Transverse colon (tissue), 4 donors: ENCODE data around the gene SLC37A1. TPM values are rescaled to one million over a fixed set of nuclear protein-coding genes. Genes with fewer than 3 reads are reported as not detected.

ENCODE experiments used
- DNase-seq: peaks from one replicate; pipeline ENCODE4 v3.0.0-alpha.2; 2019
- H3K27ac ChIP-seq, 4 donors: fragments of 200-600 bp; sonication (generic); 2 replicates each; pipeline ENCODE4 v1.5.1; 2016 to 2018; ENCODE audit warnings: inconsistent platforms in 4 of 4
- H3K27me3 ChIP-seq: fragments of 200-600 bp; sonication (generic); 2 replicates; pipeline ENCODE4 v1.5.1; 2017; ENCODE audit warnings: inconsistent platforms
- H3K36me3 ChIP-seq, 4 donors: fragments of 200-600 bp; sonication (generic); 2 replicates each; pipeline ENCODE4 v1.5.1; 2017 to 2019; ENCODE audit warnings: inconsistent platforms in 4 of 4
- H3K4me1 ChIP-seq, 4 donors: fragments of 200-600 bp; sonication (generic); 2 replicates each; pipeline ENCODE4 v1.5.1; 2017 to 2020; ENCODE audit warnings: inconsistent platforms in 4 of 4
- H3K4me3 ChIP-seq, 4 donors: fragments of 200-600 bp; sonication (generic); 1 replicate in 1 of 4; 2 replicates in 3 of 4; pipeline versions ENCODE4 v1.5.1 to v1.6.1; 2017 to 2019; ENCODE audit warnings: inconsistent platforms in 4 of 4
- H3K9me3 ChIP-seq, 2 donors: fragments of 200-600 bp; sonication (generic); 2 replicates each; pipeline ENCODE4 v1.5.1; 2017 to 2019; ENCODE audit warnings: inconsistent platforms in 2 of 2
- EP300 ChIP-seq: sonication (generic); formaldehyde crosslinking; IDR thresholded peaks from one replicate; pipeline ENCODE4 v1.6.1; 2017; ENCODE audit warnings: antibody characterized with exemption, low read depth
- POLR2A ChIP-seq: fragments of 450-650 bp; IDR thresholded peaks from one replicate; pipeline ENCODE4 v1.6.1; 2016; ENCODE audit warnings: antibody characterized with exemption, mild to moderate bottlenecking, moderate library complexity
- POLR2AphosphoS5 ChIP-seq, 3 donors: sonication (generic); formaldehyde crosslinking; IDR thresholded peaks; one replicate each; pipeline ENCODE4 v1.6.1; 2016; ENCODE audit warnings: antibody characterized with exemption in 3 of 3
- WGBS, 2 donors: methylation state at CpG; one replicate each; pipeline ENCODE4 v1.1.5; 2018; ENCODE audit warnings: low coverage in 1 of 2; 5-methylcytosine and 5-hydroxymethylcytosine counted together
- in situ Hi-C, 4 donors: fragments of 200-750 bp; cut with MboI; loops; one replicate each; pipeline versions ENCODE4 v1.15.0 to v1.15.1; 2017; ENCODE audit warnings: low sequenced_read_pairs in 3 of 4, low pct_ligation_motif_present in 1 of 4, low pct_unique_long_range_greater_than_20kb in 1 of 4
- intact Hi-C: fragments of 100-400 bp; cut with DNase I; formaldehyde crosslinking; loops from one replicate; pipeline ENCODE4 v1.15.1; 2023; ENCODE audit warnings: low total_unique reads
- total RNA-seq, 4 donors: library from RNA; depleted of rRNA; stranded (reverse); fragments of >200 nt; gene quantifications; one replicate each; pipeline ENCODE4 v1.1.0, GENCODE V29; 2016
- TF ChIP-seq, protein P1 (sequence below), 5 experiments: fragments of 200-600 bp in 3 of 5; fragments of 450-650 bp in 2 of 5; sonication (generic) in 3 of 5; IDR thresholded peaks; 1 replicate in 2 of 5; 2 replicates in 3 of 5; pipeline ENCODE4 v1.5.1; 2016 to 2017; ENCODE audit warnings: antibody characterized with exemption in 5 of 5, inconsistent platforms in 3 of 5, mild to moderate bottlenecking in 2 of 5, moderate library complexity in 1 of 5

SLC37A1 gene
- total RNA-seq, 4 donors from 2014 or later = 80.8 to 139 (median 117) TPM

DNA sequence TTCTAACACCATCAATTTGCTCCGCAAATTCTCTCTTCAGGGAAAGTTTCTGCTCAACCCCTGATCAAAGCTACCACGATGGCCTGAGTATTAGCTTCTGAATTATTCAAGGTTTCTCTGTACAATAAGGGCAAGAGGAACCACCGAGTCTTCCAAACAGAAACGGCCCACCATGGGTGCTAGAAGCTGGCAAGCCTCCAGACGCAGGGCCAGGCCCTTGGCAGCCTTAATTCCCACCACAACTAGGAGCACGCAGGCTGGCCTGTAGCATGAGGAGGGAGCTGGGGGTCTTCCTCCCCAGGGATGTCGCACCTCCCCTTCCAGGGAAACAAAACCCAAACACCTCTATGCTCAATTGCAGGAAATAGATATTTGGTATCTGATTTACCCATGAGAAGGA lies 28.7 kb upstream of the SLC37A1 start:
- 75 to 82% methylated on average over 2 to 7 of the region's 7 CpGs for WGBS, 2 donors
- H3K4me3 ChIP-seq = no peak overlapping the region
- intact Hi-C loops (no loop called here), in situ Hi-C loops (no loop called here)
- TF ChIP-seq POLR2AphosphoS5 (IDR thresholded peaks at IDR 0.05) (no peak), POLR2A (no peak), EP300 (no peak)
- TF ChIP-seq, protein P1, sequence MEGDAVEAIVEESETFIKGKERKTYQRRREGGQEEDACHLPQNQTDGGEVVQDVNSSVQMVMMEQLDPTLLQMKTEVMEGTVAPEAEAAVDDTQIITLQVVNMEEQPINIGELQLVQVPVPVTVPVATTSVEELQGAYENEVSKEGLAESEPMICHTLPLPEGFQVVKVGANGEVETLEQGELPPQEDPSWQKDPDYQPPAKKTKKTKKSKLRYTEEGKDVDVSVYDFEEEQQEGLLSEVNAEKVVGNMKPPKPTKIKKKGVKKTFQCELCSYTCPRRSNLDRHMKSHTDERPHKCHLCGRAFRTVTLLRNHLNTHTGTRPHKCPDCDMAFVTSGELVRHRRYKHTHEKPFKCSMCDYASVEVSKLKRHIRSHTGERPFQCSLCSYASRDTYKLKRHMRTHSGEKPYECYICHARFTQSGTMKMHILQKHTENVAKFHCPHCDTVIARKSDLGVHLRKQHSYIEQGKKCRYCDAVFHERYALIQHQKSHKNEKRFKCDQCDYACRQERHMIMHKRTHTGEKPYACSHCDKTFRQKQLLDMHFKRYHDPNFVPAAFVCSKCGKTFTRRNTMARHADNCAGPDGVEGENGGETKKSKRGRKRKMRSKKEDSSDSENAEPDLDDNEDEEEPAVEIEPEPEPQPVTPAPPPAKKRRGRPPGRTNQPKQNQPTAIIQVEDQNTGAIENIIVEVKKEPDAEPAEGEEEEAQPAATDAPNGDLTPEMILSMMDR (IDR thresholded peaks at IDR 0.05) = no peak
- H3K4me1 ChIP-seq = peaks cover 0 to 12% (median 4%) of the 10 kb centered on the region in 4 donors
- no peak overlapping the region for H3K27ac ChIP-seq
- no peaks in the 10 kb centered on the region for H3K9me3 ChIP-seq
- no peak for DNase-seq
- H3K36me3 ChIP-seq = no peaks in the 10 kb centered on the region
- no peaks in the 10 kb centered on the region for H3K27me3 ChIP-seq

GRCh38 chr21:42486072-42486471 lies 27.6 kb upstream of the SLC37A1 start:
- Histone ChIP-seq H3K9me3 (no peaks in the 10 kb centered on the region), H3K27ac (no peak overlapping the region), H3K4me1 (peaks cover 0 to 17% (median 4%) of the 10 kb centered on the region in 4 donors), H3K27me3 (no peaks in the 10 kb centered on the region), H3K4me3 (no peak overlapping the region), H3K36me3 (no peaks in the 10 kb centered on the region)
- in situ Hi-C loops = no loop called here
- TF ChIP-seq EP300 = no peak
- no peak for TF ChIP-seq POLR2AphosphoS5 (IDR thresholded peaks at IDR 0.05)
- TF ChIP-seq, protein P1 (IDR thresholded peaks at IDR 0.05) = no peak
- intact Hi-C loops = no loop called here
- DNase-seq = no peak
- 82% methylated on average over 6 of the region's 6 CpGs; no CpG with 5 or more reads in 1 of the 2 donors for WGBS, 2 donors

DNA sequence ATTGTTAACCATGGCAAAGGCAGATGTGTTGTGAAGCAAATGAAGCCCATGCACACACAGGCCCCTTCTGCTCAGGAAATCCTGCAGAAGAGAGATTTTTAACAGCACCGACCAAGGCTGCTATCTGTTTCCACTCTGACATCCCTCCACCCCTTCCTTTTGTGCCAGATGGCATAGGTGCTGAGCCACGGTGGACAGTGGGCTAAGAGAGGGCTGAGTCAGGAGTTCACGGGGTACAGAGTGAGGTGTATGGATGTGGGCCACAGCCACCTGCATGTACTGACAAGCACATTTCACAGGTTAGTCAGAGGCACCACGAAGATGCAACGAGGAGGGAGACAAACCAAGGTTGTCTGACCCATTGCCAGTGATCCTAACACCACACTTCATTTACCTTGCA lies 27.1 kb upstream of the SLC37A1 start:
- DNase-seq = no peak
- intact Hi-C loops (no loop called here), in situ Hi-C loops (no loop called here)
- H3K36me3 ChIP-seq = no peaks in the 10 kb centered on the region
- TF ChIP-seq POLR2AphosphoS5 (IDR thresholded peaks at IDR 0.05) (no peak), EP300 (no peak), POLR2A (no peak)
- H3K9me3 ChIP-seq = no peaks in the 10 kb centered on the region
- H3K4me3 ChIP-seq = no peak overlapping the region
- H3K27me3 ChIP-seq = no peaks in the 10 kb centered on the region
- WGBS, 2 donors = 59 to 73% methylated on average over 4 to 5 of the region's 5 CpGs
- peaks cover 0 to 21% (median 4%) of the 10 kb centered on the region in 4 donors for H3K4me1 ChIP-seq
- H3K27ac ChIP-seq = no peak overlapping the region

DNA sequence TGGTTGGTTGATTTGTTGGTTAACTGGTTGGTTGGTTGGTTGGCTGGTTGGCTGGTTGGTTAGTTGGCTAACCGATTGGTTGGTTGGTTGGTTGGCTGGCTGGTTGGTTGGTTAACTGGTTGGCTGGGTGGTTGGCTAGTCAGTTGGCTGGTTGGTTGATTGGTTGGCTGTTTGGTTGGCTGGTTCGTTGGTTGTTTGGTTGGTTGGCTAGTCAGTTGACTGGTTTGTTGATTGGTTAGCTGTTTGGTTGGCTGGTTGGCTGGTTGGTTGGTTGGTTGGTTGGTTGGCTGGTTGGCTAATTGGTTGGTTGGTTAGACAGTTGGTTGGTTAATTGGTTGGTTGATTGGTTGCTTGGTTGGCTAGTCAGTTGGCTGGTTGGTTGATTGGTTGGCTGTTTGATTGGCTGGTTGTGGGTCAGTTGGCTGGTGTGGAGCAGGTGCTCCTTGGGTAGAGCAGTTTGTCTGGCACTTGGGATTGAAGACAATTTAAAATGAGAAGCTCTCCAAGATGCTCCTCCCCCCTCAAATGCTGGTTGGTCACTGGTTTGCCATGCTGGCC lies 24.6 kb upstream of the SLC37A1 start:
- in situ Hi-C loops (no loop called here), intact Hi-C loops (no loop called here)
- DNase-seq = no peak
- no peak overlapping the region for H3K27ac ChIP-seq
- peaks cover 0 to 27% (median 3%) of the 10 kb centered on the region in 4 donors for H3K4me1 ChIP-seq
- H3K36me3 ChIP-seq = no peaks in the 10 kb centered on the region
- no peak overlapping the region for H3K4me3 ChIP-seq
- H3K9me3 ChIP-seq = no peaks in the 10 kb centered on the region
- WGBS, 2 donors = 50% methylated on average over 2 of the region's 2 CpGs; no CpG with 5 or more reads in 1 of the 2 donors
- no peak for TF ChIP-seq POLR2AphosphoS5 (IDR thresholded peaks at IDR 0.05)
- TF ChIP-seq POLR2A = no peak
- no peak for TF ChIP-seq EP300
- TF ChIP-seq, protein P1 (IDR thresholded peaks at IDR 0.05) = no peak
- no peaks in the 10 kb centered on the region for H3K27me3 ChIP-seq

DNA sequence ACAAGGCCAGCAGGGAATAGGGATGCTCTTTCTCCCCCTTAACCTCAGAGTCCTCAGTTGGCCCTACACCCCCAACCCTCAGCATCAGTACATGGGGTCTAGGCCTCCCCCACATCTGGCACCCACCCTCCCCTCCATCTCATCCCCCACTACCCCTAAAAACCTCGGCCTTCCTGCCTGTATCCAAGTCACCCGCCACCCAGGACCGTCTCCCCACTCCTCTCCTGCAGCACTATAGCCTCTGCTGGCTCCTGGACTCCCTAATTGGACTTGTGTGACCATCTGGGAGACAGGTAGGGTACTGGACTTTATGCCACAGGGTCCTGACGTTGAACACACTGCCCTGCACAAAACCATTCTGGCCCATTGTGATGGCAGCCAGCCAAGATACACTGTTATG lies 23.7 kb upstream of the SLC37A1 start:
- intact Hi-C loops (no loop called here), in situ Hi-C loops (no loop called here)
- DNase-seq = no peak
- Histone ChIP-seq H3K4me1 (peaks cover 0 to 28% (median 4%) of the 10 kb centered on the region in 4 donors), H3K27me3 (no peaks in the 10 kb centered on the region), H3K4me3 (no peak overlapping the region), H3K9me3 (no peaks in the 10 kb centered on the region), H3K27ac (peak overlapping the region in 1 of 4 donors; percentile 61), H3K36me3 (no peaks in the 10 kb centered on the region)
- 71 to 100% methylated on average over 2 to 4 of the region's 4 CpGs for WGBS, 2 donors
- no peak for TF ChIP-seq EP300
- no peak for TF ChIP-seq POLR2A
- no peak for TF ChIP-seq POLR2AphosphoS5 (IDR thresholded peaks at IDR 0.05)
- TF ChIP-seq, protein P1 (IDR thresholded peaks at IDR 0.05) = no peak
